DMS153 (cell line): Measurements from ENCODE around the gene ANG.
"Not testable (repeated sequence)": the region's sequence is repeated elsewhere in the genome, so short reads cannot be mapped to it uniquely, and the experiment has no call there.

Experiments used
- DNase-seq: peaks from one replicate; lab custom pipeline; 2025; lab: John Stamatoyannopoulos, UW

ANG gene

DNA sequence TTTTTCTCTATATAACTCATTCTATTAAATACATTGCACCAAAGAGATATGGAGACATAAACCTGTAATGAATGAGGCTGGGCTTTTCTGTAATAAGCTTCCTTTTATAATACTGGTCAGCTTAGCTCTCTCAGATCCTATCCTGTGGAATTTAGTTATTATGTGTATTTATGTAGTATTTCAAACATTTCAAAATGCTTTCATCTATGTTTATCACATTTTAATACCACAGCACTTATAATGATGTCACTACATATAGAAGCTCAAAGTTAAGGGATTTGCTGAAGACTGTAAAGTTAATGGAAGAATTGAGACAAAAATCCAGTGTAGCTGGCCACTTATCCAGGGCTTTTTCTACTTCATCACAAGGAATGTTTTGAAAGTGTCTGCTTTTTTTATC is 11.4 kb downstream of the ANG start:
- DNase-seq: no peak

DNA sequence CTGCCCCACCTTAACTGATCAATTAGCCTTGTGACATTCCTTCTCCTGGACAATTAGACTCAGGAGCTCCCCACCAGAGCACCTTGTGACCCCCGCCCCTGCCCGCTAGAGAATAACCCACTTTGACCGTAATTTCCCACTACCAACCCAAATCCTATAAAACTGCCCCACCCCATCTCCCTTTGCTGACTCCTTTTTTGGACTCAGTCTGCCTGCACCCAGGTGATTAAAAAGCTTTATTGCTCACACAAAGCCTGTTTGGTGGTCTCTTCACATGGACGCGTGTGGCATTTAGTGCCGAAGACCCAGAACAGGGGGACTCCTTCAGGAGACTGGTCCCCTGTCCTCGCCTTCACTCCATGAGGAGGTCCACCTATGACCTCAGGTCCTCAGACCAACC is 12.4 kb downstream of the ANG start:
- not testable (repeated sequence) for DNase-seq

DNA sequence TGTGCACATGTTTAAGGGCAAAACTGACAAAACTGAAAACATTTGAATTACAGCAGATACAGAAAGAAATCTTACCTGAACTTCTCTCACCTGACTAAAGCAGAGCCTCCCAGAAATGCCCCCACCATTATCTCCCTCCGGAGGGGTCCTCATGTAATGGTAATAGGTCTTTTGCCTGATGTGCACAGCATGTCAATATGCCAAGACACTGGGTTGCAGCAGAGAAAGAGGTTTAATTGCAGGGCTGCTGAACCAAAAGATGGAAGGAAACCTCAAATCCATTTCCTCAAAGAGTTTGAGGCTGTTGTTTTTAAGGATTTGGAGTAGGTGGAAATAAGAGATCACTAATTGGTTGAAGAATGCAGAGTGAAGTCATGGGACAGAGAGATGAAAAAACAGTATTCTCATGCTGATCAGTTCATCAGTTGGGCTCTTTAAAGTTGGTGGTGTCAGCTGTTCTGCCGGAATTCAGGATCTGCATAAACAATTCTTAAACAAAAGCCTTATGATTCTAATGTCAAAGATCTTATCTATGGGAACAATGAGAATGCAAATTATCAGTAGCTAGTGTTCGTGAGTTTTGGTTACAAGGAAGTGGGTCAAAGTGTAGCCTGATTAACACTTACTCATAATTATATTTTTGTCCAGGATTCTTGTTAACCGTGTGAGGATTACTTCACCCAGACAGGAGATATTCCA is 18.2 kb downstream of the ANG start:
- DNase-seq: no peak

DNA sequence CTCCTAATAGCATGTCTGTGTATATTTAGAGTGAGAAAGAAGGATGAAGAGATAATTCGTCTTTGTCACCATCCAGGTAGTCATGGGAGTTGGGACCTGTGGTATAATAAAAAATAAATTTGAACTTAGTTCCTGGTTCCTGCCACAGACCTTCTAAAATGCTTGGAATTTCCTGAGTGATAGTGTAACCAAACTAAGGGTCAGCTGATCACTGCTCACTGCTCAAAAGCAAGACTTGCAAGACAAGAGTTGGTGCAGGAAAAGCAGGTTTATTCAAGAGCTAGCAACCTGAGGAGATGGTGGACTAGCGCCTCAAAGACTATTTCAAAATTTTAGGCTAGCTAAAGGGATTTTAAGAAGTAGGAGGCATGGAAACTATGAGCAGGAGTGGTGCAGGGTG is 19.1 kb downstream of the ANG start:
- DNase-seq: no peak

DNA sequence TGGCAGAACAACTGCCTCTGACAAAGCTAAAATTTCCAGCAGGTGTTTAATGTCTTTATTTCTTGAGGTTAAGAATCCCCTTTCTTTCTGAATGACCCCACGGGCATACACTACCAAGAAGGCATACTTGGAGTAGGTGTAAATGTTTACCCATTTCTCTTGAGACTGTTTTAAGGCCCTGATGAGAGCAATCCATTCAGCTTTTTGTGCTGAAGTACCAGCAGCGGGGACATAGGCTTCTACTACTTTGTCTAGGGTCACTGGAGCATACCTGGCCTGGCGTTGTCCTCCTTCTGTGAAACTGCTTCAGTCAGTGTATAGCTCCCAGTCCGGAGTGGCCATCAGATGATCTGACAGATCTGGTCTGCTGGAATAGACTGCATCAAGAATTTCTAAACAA is 22.7 kb downstream of the ANG start:
- no peak for DNase-seq

DNA sequence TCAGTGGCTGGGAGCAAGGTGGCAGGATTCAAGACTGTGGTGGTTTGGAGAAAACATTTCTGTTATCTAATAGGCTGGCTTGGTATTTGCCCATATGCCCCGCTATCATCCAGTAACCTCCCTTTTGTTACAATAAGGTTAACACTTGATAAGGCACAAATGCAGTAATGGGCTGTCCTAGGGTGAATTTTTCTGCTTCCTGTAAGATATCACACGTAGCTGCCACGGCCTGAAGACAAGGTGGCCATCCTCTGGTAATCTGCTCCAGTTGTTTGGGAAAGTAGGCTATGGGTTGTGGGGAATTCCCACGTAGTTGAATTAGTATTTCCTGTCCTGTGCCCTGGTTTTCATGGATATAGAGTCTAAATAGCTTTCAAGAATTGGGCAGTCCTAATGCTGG is 23.1 kb downstream of the ANG start:
- no peak for DNase-seq

DNA sequence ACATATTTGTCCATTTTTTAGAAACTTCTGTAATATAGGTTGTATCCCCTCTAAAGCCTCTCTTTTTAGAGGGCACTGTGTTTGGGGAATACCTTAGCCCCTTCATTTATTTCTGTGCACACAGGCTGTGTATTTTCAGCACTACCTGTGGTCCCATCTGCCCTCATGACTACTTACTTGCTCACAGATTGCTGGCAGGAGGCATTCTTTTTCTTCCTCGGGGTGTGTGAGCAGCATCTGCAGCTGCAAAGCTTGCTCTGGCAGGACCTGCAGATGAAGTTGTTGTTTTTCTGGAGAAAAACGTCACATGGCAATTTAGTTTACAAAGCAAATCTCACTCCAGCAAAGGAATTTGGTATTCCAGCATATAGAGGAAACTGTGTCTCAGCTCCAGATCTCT is 24.3 kb downstream of the ANG start:
- no peak for DNase-seq

DNA sequence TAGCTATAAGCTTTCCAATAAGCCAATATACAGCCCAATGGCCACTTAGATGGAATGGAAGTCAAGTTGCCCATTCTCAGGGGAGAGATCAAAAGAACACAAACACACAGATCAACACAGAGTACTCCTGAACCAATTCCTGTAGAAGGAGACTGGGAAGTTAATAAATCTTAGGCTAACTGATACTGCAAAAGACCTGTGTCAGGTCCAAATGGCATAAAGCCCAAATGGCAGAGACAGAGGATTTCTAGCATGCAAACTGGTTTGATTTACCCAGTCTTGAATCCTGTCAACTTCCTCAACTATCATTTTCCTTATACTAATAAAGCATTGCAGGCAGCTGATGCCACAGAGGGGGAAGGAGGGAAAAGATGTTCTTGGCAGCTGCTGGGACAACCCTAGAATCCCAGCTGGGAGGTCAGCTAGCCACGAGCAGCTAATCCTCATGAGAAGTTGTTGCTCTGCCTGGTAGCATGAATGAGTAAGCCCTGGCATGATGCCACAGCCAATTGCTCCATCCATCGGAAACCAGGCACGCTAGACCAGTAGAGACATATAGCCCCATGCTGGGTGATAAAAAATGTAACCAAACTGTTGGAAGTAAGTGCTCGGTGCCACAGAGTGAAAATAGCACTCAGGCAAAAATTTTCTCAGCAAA is 26.2 kb downstream of the ANG start:
- no peak for DNase-seq

DNA sequence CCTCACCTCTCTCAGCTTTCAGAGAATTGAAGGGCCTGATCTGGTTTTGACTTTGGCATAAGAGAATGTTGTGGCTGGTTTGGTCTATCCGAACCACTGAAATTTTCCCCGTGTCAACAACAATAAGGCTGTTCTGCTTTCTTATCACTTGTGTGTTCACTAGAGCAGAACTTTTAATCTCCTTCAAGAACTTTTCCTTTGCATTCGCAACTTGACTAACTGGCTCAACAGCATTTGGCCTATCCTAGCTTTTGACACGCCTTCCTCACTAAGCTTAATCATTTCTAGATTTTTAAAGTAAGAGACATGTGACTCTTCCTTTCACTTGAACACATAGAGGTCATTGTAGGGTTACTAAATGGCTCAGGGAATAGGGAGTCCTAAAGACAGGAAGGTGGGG is 31.2 kb downstream of the ANG start:
- DNase-seq: no peak

DNA sequence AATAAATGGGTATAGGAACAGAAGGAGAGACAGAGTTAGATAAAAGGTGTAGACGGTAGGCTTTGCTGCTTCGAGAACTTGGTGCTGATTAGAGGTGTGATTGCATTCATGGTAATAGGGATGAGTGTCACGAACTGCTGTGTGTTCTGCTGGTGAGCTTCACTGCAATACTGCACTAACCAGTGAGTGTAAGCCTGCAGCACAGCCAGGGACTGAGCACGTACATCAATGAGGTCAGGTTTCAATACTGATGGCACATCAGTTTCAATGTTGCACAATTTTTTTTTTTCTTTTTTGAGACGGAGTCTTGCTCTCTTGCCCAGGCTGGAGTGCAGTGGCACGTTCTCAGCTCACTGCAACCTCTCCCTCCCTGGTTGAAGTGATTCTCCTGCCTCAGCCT is 32.2 kb downstream of the ANG start:
- DNase-seq: no peak

DNA sequence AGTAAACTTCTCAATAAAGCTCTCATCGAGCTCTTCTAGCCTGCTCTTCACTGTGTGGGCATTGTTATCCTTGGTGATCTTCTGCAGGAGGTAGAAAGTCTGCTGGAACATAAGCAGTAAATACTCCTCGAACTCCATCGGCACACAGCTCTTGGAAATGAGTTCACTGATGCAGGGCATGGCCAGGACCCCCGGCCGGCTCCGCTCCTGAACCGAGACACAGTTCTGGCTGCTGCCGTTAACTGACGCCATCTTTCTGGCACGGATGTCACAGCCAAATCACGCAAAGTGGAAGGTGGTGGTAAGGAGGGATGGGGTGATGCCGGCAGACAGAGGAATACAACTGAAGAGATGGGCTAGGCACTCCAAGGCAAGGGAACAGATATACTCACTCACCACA is 33.5 kb downstream of the ANG start:
- DNase-seq: no peak

DNA sequence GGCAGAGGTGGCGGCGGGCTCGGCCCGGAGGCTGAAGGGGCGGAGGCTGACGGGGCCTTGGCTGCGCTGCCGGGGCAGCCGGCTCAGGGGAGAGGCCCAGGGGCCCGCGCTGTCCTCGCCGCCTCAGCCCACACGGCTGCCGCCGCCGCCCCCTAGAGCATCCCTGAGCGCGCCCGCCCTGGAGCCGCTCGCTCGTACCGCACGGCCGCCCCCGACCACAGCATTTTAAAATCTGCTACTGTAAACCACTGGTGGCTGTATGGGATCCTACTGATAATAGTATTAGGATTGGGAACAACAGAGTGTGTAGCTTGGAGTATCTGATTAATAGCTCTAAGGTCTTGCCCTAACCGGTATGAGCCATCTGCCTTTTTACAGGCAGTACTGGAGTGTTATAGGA is 34.9 kb downstream of the ANG start:
- no peak for DNase-seq

DNA sequence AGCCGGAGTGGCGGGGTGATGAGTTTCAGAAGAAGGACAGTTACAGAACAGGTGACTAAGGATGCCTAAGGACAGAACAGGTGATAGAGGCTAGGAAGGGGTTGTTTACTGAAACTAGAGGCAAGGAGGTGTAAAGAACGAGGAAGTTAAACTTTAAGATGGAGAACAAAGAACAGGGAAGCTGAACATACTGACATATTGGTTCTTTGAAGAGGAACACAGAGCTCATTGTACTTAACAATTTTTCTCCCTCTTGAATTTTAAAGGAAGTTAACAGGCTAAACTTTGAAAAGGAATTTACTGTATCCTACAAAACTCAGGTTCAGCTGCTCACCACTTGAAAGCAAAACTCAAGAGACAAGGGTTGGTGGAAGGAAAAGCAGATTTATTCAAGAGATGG is 37.6 kb downstream of the ANG start:
- not testable (repeated sequence) for DNase-seq

DNA sequence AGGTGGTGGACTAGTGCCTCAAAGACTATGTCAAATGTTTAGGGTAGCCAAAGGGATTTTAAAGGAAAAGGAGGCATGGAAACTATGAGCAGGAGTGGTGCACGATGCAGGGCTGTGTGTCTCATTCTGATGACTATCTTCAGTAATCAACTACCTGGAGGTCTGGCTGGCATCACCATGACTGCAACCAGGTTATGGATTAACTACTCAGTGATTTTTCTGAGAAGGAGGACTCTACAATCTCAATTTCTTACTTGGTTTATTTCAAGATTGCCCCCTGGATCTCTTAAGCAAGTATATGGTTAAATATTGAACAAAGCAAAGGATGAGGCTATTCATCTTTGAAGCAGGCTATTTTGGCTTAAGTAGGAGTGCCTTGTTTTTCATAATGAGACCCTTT is 38.0 kb downstream of the ANG start:
- no peak for DNase-seq

DNA sequence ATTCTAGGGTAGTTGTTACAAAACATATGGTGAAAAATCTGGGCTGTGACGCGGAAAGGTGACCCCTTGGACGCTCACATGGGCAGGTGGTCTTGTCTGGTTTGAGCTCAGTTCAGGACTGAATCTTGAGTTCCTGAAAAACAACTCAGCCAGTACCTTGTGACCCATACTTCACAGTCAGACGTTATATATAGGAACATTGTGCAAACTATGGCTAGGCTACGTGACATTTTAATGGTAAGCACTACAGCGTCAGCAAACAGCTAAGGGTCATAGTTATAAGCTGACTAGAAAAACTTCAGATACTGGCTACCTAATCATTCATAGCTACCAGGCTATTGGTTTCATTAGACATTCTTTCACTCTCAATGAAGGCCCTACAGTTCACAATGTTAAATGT is 42.3 kb downstream of the ANG start:
- DNase-seq: no peak

DNA sequence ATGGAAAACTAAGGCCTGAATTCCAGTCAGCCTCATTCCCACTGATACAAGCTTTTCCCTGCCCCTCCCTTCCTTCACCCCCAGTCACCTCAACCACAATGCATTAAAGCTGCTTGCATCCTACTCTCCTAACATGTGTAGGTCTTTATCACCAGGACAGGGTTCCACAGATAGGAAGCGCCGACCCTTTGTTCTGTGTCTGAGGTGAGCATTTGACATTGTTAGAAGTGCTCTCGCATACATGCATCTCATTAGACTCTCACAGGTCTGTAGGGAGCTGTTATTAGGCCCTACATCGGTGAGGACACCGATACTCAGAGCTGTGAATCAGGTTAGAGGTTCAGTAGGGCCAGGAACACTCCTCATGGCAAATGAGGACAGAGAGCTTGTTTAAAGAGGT is 43.9 kb downstream of the ANG start:
- no peak for DNase-seq

DNA sequence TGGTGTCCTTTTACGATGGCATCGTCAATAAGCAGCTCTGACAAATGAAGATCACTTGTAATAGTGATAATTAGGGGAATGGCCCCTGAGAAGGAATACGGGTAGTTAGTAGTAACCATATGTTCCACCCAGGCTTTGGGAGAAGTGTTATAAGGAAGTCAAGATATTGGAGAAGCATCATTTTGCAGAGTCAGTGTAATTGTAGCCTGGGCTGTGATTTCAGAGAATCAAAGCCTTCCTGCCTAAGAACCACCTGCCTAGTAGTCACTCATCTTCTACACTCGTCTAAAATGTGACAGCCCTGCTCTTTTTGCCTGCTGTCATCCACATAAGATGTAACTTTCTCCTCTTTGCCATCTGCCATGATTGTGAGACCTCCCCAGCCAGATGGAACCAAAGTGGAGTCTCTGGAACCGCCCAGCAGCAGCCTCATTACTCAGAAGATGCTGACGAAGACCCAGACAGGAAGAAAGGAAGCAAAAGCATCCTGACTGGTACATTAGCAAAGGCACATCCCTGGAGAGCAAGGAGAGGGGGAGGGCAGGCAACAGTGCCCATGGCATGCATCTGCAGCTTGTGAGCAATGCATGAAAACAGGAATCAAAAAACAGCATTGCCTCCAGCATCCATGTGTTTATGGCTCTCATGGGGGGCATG is 44.5 kb downstream of the ANG start:
- DNase-seq: no peak

DNA sequence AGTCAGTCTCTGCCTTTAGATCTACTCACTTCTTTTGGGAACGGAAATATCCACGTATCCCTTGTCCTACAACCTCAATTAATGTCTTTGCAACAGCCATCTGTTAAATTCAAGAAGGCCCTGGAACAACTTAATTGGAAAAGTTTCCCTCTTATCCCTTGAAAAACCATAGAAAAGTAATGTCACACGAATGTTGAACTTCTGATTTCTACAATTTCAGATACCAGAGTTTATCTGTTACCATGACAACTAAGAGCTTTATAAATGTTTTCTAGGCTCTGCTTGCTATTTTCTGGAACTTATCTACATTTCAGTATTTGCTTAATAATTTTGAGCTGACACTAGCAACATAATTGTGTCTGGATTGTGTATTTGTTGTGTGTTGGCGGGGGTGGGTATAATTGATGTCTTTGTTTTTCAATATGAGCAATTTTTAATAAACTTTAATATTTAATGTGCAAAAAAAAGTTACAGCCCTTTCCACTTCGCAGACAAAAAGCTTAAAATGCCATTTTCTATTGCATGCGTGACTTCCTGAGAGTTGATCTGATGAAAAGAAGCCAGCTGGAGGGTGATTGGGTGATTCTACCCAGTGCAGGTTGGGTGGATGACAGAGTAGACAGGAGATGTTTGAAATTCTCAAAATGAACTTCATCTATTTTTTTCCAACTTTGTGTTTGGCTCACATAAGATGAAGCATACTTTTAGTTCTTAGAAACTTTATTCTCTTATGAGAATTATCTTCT is 45.3 kb downstream of the ANG start:
- no peak for DNase-seq

DNA sequence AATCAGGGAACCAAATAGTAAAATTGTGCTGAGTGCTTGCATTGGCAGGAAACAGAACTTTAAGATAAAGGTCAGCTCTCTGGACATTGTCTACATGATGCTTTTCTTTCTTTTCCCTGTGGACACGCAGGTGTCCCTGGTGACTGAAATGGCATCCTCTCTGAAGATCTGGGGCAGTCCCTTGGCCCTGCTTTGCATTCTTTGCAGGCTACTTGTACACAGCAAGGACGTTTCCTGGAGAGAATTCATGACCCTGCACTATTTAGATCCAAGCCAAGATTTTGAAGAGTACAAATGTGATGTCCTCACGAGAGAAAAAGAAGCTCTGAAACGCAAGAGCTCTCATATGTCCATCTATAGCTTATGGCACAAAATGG is 45.9 kb downstream of the ANG start:
- DNase-seq: no peak

DNA sequence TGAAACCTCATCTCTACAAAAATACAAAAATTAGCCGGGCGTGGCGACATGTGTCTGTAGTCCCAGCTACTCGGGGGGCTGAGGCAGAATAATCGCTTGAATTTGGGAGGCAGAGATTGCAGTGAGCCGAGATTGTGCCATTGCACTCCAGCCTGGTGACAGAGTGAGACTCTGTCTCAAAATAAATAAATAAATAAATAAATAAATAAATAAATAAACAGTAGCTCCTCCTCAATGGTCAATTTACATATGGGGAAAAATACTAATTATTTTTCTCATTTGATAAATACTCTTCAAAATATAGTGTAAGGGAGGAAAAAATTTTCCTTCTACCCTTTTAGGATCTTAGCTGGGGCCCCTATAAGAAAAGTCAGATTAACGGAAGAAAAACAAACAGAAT is 49.7 kb downstream of the ANG start:
- not testable (repeated sequence) for DNase-seq

DNA sequence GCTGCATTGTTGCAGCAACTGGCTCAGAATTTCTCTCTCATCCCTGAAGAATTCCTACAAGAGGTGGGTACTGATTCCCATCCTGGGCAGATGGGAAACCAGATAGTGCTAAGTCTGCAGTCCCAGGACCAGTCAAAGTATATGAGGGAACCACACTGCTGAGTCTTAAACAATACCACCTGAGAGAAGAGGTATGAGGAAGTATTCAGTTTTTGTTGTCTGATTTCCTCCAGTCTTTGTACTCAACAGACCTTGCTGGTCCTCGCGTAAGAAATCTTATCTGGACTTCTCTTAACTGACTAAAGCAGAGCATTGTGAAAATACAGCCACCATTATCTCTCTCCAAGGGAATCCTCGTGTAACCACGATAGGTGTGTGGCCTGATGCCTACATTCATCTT is 53.6 kb downstream of the ANG start:
- no peak for DNase-seq

DNA sequence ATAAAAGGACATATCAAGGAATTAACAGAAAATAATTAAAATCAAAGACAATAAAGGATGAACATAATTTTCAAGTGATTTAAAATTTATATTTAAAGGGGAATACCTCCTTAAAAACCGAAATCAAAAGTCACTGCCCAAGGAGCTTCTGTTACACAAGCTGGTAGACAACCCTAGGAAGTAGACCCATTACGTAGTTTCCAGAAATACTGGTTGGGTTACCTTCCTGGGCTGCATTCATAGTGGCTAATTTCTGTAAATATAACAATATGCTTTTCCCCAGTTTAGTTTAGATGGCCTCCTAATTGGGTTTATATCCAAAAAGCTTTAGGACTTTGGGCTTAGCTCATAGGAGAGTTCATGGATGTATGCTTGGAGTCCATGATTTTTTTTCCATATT is 55.0 kb downstream of the ANG start:
- no peak for DNase-seq
